Esophagus muscularis mucosa (tissue), 4 donors: ENCODE results near the gene IGSF8. TPM values are rescaled to one million over a fixed set of nuclear protein-coding genes. Genes with fewer than 3 reads are reported as not detected.
A peak's percentile ranks its signal among the peaks of the same experiment; 100 is the strongest.

Source experiments
- DNase-seq: peaks from one replicate; pipeline ENCODE4 v3.0.0-alpha.2; 2017; ENCODE audit errors: extremely low spot score
- H3K27ac ChIP-seq, 4 donors: fragments of 200-600 bp; sonication (generic); replicated peaks in 1 of 4; 1 replicate in 3 of 4; 2 replicates in 1 of 4; pipeline ENCODE4 v1.5.1; 2016 to 2019; ENCODE audit warnings: mild to moderate bottlenecking in 1 of 4
- H3K27me3 ChIP-seq, 4 donors: fragments of 200-600 bp; sonication (generic); one replicate each; pipeline versions ENCODE4 v1.5.1 to v1.6.0; 2016 to 2019
- H3K36me3 ChIP-seq, 4 donors: fragments of 200-600 bp; sonication (generic); one replicate each; pipeline ENCODE4 v1.5.1; 2016 to 2019
- H3K4me1 ChIP-seq, 4 donors: fragments of 200-600 bp; sonication (generic); one replicate each; pipeline ENCODE4 v1.5.1; 2016 to 2019
- H3K4me3 ChIP-seq, 4 donors: fragments of 200-600 bp; sonication (generic); 1 replicate in 2 of 4; 2 replicates in 2 of 4; pipeline ENCODE4 v1.5.1; 2016 to 2019; ENCODE audit warnings: mild to moderate bottlenecking in 4 of 4, moderate library complexity in 1 of 4
- H3K9me3 ChIP-seq, 4 donors: fragments of 200-600 bp; sonication (generic); 1 replicate in 3 of 4; 2 replicates in 1 of 4; pipeline ENCODE4 v1.5.1; 2016 to 2019
- CTCF ChIP-seq, 3 experiments: fragments of 200-600 bp in 2 of 3; fragments of 450-650 bp in 1 of 3; sonication (generic) in 2 of 3; IDR thresholded peaks; one replicate each; pipeline ENCODE4 v1.5.1; 2017 to 2019; ENCODE audit warnings: antibody characterized with exemption in 3 of 3, mild to moderate bottlenecking in 2 of 3, moderate library complexity in 1 of 3
- EP300 ChIP-seq: sonication (generic); formaldehyde crosslinking; IDR thresholded peaks from one replicate; pipeline ENCODE4 v1.6.1; 2017; ENCODE audit warnings: antibody characterized with exemption
- POLR2A ChIP-seq: fragments of 450-650 bp; IDR thresholded peaks from one replicate; pipeline ENCODE4 v1.6.1; 2017; ENCODE audit warnings: antibody characterized with exemption, moderate library complexity, mild to moderate bottlenecking, low read depth
- POLR2AphosphoS5 ChIP-seq, 2 donors: sonication (generic); formaldehyde crosslinking; IDR thresholded peaks; one replicate each; pipeline ENCODE4 v1.6.1; 2017; ENCODE audit warnings: antibody characterized with exemption in 2 of 2
- WGBS: methylation state at CpG from one replicate; pipeline ENCODE4 v1.1.5; 2018; 5-methylcytosine and 5-hydroxymethylcytosine counted together
- intact Hi-C: fragments of 100-400 bp; cut with DNase I; formaldehyde crosslinking; loops from one replicate; pipeline ENCODE4 v1.15.1; 2023
- total RNA-seq, 4 donors: library from RNA; depleted of rRNA; stranded (reverse); fragments of >200 nt; gene quantifications; one replicate each; pipeline versions ENCODE4 v1.1.0 to v1.2.1, GENCODE V29; 2016

Gene IGSF8
- total RNA-seq, 4 donors from 2014 or later, result 12.0 to 27.0 (median 21.9) TPM

- no peak overlapping the region for H3K4me3 ChIP-seq
- H3K27me3 ChIP-seq, result no peaks in the 10 kb centered on the region
- 81% methylated on average over 8 of the region's 9 CpGs for WGBS
- TF ChIP-seq POLR2AphosphoS5 (IDR thresholded peaks at IDR 0.05), result no peak
- TF ChIP-seq EP300, result no peak
- no peak for TF ChIP-seq POLR2A
- TF ChIP-seq CTCF (IDR thresholded peaks at IDR 0.05), result no peak
- H3K9me3 ChIP-seq, result no peaks in the 10 kb centered on the region
- intact Hi-C loops, result no loop called here
- no peak for DNase-seq
- H3K4me1 ChIP-seq, result peaks cover 32 to 80% (median 54%) of the 10 kb centered on the region in 4 donors
- H3K36me3 ChIP-seq, result peaks cover 32 to 76% (median 65%) of the 10 kb centered on the region in 4 donors
- H3K27ac ChIP-seq, result peak overlapping the region; percentile 83 to 87 (median 85)
Observed at GRCh38 chr1:160133990-160134770, 35.8 kb upstream of the IGSF8 start.

GRCh38 chr1:160131803-160132565 lies 33.6 kb upstream of the IGSF8 start:
- H3K27ac ChIP-seq, result peak overlapping the region; percentile 83 to 87 (median 85)
- H3K36me3 ChIP-seq, result peaks cover 45 to 83% (median 77%) of the 10 kb centered on the region in 4 donors
- no peaks in the 10 kb centered on the region for H3K27me3 ChIP-seq
- whole genome bisulfite sequencing, result 58% methylated on average over 8 of the region's 8 CpGs
- no peak overlapping the region for H3K4me3 ChIP-seq
- intact Hi-C loops, result no loop called here
- peaks cover 53 to 89% (median 62%) of the 10 kb centered on the region in 4 donors for H3K4me1 ChIP-seq
- DNase-seq, result no peak
- TF ChIP-seq EP300, result peak; percentile 98
- TF ChIP-seq POLR2A, result no peak
- TF ChIP-seq CTCF (IDR thresholded peaks at IDR 0.05), result no peak
- TF ChIP-seq POLR2AphosphoS5 (IDR thresholded peaks at IDR 0.05), result peak; percentile 85 to 94
- no peaks in the 10 kb centered on the region for H3K9me3 ChIP-seq

- Histone ChIP-seq H3K4me1 (peaks cover 47 to 88% (median 66%) of the 10 kb centered on the region in 4 donors), H3K27ac (peak overlapping the region; percentile 83 to 87 (median 85)), H3K36me3 (peaks cover 42 to 83% (median 72%) of the 10 kb centered on the region in 4 donors), H3K27me3 (no peaks in the 10 kb centered on the region), H3K9me3 (no peaks in the 10 kb centered on the region), H3K4me3 (no peak overlapping the region)
- no peak for DNase-seq
- TF ChIP-seq EP300, result no peak
- no peak for TF ChIP-seq POLR2A
- TF ChIP-seq CTCF (IDR thresholded peaks at IDR 0.05), result no peak
- WGBS, result 94% methylated on average over 1 of the region's 1 CpG
- intact Hi-C loops, result no loop called here
Observed at GRCh38 chr1:160130939-160131338, 32.5 kb upstream of the IGSF8 start.

- H3K9me3 ChIP-seq, result no peaks in the 10 kb centered on the region
- peaks cover 42 to 83% (median 72%) of the 10 kb centered on the region in 4 donors for H3K36me3 ChIP-seq
- intact Hi-C loops, result no loop called here
- H3K27me3 ChIP-seq, result no peaks in the 10 kb centered on the region
- 94% methylated on average over 5 of the region's 5 CpGs for WGBS
- H3K27ac ChIP-seq, result peak overlapping the region; percentile 83 to 87 (median 85)
- no peak for TF ChIP-seq EP300
- no peak for TF ChIP-seq POLR2AphosphoS5 (IDR thresholded peaks at IDR 0.05)
- no peak for TF ChIP-seq CTCF (IDR thresholded peaks at IDR 0.05)
- no peak for TF ChIP-seq POLR2A
- no peak overlapping the region for H3K4me3 ChIP-seq
- DNase-seq, result no peak
- peaks cover 51 to 90% (median 69%) of the 10 kb centered on the region in 4 donors for H3K4me1 ChIP-seq
Observed at GRCh38 chr1:160130486-160130885, 32.1 kb upstream of the IGSF8 start.
